GM13976 (cell line): ENCODE data around the gene CCDC121.

Experiments
- DNase-seq: peaks from one replicate; pipeline ENCODE4 v3.0.0; 2012; ENCODE audit warnings: low spot score
- in situ Hi-C: fragments of 300-500 bp; cut with MboI; formaldehyde crosslinking; loops from one replicate; pipeline ENCODE4 v1.12.0; 2022; ENCODE audit warnings: low sequenced_read_pairs, mixed read lengths, inconsistent platforms; ENCODE audit not compliant: unreplicated experiment
- TF ChIP-seq, protein P1 (sequence below): IDR thresholded peaks from 2 replicates; pipeline ENCODE4 v1.5.1; 2012; ENCODE audit warnings: borderline replicate concordance, mild to moderate bottlenecking; ENCODE audit not compliant: insufficient read depth; ENCODE audit errors: extremely low read depth, missing control alignments, control extremely low read depth

CCDC121 gene

DNA sequence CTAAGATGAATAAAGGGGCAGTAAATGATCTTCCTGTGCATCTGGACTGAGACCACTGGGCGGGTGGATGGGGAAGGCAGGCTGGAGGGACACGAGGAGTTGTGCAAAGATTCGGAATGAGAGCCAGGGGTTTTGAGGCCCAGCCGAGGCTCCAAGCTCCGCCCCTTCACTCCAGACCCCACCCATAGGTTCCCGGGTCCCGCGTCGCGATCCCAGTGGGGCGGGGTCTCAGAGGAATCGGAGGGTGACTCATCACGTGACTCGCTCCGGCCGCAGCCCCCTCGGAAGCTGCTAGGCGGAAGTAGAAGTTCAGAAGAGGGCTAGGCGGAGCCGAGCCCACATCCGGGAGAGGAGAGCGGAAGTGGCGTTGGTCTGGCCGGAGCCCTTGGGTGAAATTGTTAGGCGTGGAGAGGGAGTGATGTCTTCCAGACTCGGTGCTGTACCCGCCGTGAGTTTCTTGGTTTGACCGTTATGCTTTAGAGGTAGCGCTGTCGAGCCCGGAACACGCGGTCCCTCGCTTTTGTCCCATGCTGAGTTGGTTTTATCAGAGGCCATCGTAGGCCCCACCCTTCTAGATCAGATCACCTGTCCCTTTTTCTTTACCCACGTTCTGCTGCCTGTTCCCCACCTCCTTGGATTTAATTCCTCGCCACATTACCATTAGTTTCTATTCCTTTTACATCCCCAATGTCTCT is 46.0 kb downstream of the CCDC121 start, which contains the start of gene ZNF512:
Gene ZNF512 (plus strand): TSS at position 348 of the 695 bp plus-strand sequence. CDS start 71 bp downstream, at position 419.
- DNase-seq: peak; percentile 90
- in situ Hi-C loops: no loop called here
- TF ChIP-seq, protein P1, sequence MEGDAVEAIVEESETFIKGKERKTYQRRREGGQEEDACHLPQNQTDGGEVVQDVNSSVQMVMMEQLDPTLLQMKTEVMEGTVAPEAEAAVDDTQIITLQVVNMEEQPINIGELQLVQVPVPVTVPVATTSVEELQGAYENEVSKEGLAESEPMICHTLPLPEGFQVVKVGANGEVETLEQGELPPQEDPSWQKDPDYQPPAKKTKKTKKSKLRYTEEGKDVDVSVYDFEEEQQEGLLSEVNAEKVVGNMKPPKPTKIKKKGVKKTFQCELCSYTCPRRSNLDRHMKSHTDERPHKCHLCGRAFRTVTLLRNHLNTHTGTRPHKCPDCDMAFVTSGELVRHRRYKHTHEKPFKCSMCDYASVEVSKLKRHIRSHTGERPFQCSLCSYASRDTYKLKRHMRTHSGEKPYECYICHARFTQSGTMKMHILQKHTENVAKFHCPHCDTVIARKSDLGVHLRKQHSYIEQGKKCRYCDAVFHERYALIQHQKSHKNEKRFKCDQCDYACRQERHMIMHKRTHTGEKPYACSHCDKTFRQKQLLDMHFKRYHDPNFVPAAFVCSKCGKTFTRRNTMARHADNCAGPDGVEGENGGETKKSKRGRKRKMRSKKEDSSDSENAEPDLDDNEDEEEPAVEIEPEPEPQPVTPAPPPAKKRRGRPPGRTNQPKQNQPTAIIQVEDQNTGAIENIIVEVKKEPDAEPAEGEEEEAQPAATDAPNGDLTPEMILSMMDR: no peak

DNA sequence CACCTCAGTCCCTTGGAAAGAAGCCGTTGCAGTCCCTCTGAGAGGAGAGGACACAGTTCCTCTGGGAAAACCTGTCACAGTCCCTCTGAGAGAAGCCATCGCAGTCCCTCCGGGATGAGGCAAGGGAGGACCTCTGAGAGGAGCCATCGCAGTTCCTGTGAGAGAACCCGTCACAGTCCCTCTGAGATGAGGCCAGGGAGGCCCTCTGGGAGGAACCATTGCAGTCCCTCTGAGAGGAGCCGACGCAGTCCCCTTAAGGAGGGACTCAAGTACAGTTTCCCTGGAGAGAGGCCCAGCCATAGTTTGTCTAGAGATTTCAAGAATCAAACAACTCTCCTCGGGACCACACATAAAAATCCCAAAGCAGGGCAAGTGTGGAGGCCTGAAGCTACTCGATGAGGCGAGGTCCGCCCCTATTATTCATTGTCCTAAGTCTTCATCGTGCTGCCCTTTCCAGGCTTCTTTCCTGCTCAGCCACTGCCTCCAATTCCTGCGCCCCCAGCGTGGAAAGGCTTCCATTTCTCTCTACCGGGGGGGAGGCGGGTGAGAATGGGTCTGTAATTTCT is 46.6 kb downstream of the CCDC121 start:
- TF ChIP-seq, protein P1: no peak
- in situ Hi-C loops: no loop called here

DNA sequence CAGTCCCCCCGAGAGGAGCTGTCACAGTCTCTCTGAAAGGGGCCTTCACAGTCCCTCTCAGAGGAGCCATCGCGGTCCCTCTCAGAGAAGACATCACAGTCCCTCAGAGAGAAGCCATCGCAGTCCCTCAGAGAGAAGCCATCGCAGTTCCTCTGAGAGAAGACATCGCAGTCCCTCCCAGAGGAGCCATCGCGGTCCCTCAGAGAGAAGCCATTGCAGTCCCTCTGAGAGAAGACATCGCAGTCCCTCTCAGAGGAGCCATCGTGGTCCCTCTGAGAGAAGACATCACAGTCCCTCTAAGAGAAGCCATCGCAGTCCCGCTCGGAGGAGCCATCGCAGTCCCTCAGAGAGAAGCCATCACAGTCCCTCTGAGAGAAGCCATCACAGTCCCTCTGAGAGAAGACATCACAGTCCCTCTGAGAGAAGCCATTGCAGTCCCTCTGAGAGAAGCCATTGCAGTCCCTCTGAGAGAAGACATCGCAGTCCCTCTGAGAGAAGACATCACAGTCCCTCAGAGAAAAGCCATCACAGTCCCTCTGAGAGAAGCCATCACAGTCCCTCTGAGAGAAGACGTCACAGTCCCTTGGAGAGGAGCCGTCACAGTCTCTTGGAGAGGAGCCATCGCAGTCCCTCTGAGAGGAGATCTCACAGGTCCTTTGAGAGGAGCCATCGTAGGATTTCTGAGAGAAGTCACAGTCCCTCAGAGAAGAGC is 47.2 kb downstream of the CCDC121 start:
- DNase-seq: no peak
- TF ChIP-seq, protein P1: no peak
- in situ Hi-C loops: no loop called here

More for the DNA sequence above, 46.6 kb downstream of the CCDC121 start:
- DNase-seq: no peak
